Epithelial cell of proximal tubule (primary cell): ENCODE data around the gene PIM3. TPM values are rescaled to one million over a fixed set of nuclear protein-coding genes. Genes with fewer than 3 reads are reported as not detected.

ENCODE experiments used
- DNase-seq: peaks from one replicate; pipeline ENCODE4 v3.0.0-alpha.2; 2011; ENCODE audit warnings: low read depth
- H3K4me3 ChIP-seq: 2 replicates; pipeline ENCODE4 v1.5.1; 2011; ENCODE audit warnings: low read depth, mild to moderate bottlenecking, low read length
- CTCF ChIP-seq: conservative IDR thresholded peaks from 2 replicates; pipeline ENCODE4 v1.5.1; 2012; ENCODE audit warnings: low read depth, mild to moderate bottlenecking, low read length
- total RNA-seq: library from RNA; depleted of rRNA; stranded (reverse); fragments of >200 nt; gene quantifications from 2 replicates; pipeline ENCODE4 v1.2.3, GENCODE V29; 2015

Gene PIM3
- total RNA-seq, 1 donor from 2014 or later = 37.5 TPM

GRCh38 chr22:49970528-49971231 is 10.1 kb downstream of the PIM3 start:
- no peak for TF ChIP-seq CTCF
- DNase-seq = peak; percentile 70
- peak overlapping the region; percentile 59 for H3K4me3 ChIP-seq

- DNase-seq = no peak
- H3K4me3 ChIP-seq = peak overlapping the region; percentile 59
- TF ChIP-seq CTCF = no peak
These were observed 10.9 kb downstream of the PIM3 start for GRCh38 chr22:49971232-49972162.

DNA sequence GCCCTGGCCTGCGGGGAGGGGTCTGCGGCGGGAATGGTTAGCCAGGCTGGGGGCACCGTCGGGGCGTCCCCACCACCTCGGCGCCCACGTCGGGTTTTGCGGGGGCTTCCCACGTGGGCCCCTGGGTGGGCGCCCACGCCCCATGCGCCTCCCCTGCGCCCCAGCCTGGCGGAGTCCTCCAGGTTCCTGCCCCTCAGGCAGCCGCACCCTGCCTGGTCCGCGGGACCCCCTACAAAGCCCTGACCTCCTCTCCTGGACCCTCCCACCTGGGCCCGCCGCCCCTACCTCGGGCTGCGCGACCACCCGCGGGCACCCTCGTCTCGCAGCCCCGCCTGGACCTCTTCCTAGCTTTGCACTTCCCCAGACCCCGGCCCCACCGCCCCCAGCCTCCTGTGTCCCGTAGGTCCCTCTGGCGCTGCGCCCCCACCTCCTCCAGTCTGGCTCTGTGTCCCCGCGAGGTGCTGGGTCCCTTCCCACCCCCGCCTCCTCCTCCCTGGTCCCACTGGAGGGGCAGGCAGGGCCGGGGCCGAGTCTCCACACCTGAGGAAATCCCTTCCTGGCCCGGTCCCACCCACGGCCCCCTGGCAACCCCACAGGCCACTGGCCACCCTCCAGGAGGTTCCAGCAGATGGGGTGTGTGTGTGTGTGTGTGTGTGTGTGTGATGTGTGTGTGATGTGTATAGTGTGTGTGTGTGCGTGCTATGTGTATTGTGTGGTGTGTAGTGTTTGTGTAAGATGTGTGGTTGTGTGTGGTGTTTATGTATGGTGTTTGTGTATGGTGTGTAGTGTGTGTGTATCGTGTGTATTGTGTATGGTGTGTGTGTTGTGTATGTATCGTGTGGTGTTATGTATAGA is 11.8 kb downstream of the PIM3 start:
- no peak for TF ChIP-seq CTCF
- peak overlapping the region; percentile 59 for H3K4me3 ChIP-seq
- DNase-seq = no peak

DNA sequence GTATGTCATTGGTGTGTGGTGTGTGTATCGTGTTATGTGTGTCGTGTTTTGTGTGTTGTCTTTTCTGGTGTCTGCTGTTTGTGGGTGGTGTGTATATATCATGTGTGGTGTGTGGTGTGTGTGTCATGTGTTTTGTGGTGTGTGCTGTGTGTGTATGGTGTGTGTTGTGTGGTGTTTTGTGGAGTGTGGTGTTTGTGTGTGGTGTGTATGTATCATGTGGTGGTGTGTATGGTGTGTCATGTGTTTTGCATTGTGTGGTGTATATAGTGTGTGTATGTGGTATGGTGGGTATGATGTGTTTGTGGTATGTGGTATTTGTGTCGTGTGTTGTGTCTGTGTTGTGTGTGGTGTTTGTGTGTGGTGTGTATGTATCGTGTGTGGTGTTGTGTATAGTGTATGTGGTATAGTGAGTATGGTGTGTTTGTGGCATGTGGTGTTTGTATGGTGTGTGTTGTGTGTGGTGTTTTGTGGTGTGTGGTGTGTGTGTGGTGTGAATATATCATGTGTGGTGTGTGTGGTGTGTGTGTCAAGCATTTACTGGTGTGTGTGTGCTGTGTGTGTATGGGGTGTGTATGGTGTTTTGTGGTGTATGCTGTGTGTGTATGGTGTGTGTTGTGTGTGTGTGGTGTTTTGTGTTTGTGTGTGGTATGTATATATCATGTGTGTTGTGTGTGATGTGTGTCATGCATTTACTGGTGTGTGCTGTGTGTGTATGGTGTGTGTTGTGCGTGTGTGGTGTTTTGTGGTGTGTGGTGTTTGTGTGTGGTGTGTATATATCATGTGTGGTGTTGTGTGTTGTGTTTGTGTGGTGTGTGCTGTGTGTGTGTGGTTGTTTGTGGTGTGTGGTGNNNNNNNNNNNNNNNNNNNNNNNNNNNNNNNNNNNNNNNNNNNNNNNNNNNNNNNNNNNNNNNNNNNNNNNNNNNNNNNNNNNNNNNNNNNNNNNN is 12.7 kb downstream of the PIM3 start:
- H3K4me3 ChIP-seq = no peak overlapping the region
- no peak for TF ChIP-seq CTCF
- no peak for DNase-seq

GRCh38 chr22:49975543-49976389 is 15.2 kb downstream of the PIM3 start:
- no peak overlapping the region for H3K4me3 ChIP-seq
- no peak for TF ChIP-seq CTCF
- DNase-seq = no peak
